WTC11 (cell line): ENCODE measurements around the gene SIAE. TPM values are rescaled to one million over a fixed set of nuclear protein-coding genes. Genes with fewer than 3 reads are reported as not detected.

Experiments used
- ATAC-seq: fragments of 200-7000 bp; cut with Tn5 transposase; 2 replicates; pipeline ENCODE4 v1.10.0; 2021; ENCODE audit warnings: mild to moderate bottlenecking, moderate library complexity
- CTCF ChIA-PET: fragments of 300-600 bp; sonication (Branson Sonifier 250); formaldehyde crosslinking; loops from one replicate; lab custom pipeline; 2021; ENCODE audit warnings: antibody characterized with exemption; lab: Charles Lee
- POLR2A ChIA-PET: fragments of 350-600 bp; sonication (Branson Sonifier 250); formaldehyde crosslinking; loops from one replicate; lab custom pipeline; 2021; ENCODE audit warnings: antibody characterized with exemption; lab: Charles Lee
- DNase-seq: peaks from one replicate; pipeline ENCODE4 v3.0.0; 2021; ENCODE audit warnings: low spot score
- H3K27ac Mint-ChIP-seq: 2 replicates; pipeline ENCODE4 v1.8.0; 2021; ENCODE audit warnings: mixed read lengths
- H3K27me3 Mint-ChIP-seq: 2 replicates; pipeline ENCODE4 v1.8.0; 2021; ENCODE audit warnings: low read depth, mild to moderate bottlenecking, moderate library complexity, mixed read lengths
- H3K36me3 Mint-ChIP-seq: 2 replicates; pipeline ENCODE4 v1.8.0; 2021; ENCODE audit warnings: mixed read lengths
- H3K4me1 Mint-ChIP-seq: 2 replicates; pipeline ENCODE4 v1.8.0; 2022; ENCODE audit warnings: mixed read lengths
- H3K4me3 Mint-ChIP-seq: 2 replicates; pipeline ENCODE4 v1.8.0; 2021; ENCODE audit warnings: mild to moderate bottlenecking, moderate library complexity, mixed read lengths
- H3K9me3 Mint-ChIP-seq: 2 replicates; pipeline ENCODE4 v1.8.0; 2021; ENCODE audit warnings: mixed read lengths
- CBFB ChIP-seq: sonication (generic); formaldehyde crosslinking; IDR thresholded peaks from 2 replicates; pipeline ENCODE4 v1.8.1; 2022; ENCODE audit warnings: mild to moderate bottlenecking, low read depth, missing genetic modification reagents
- CREB1 ChIP-seq: sonication (generic); formaldehyde crosslinking; IDR thresholded peaks from 2 replicates; pipeline ENCODE4 v1.8.0; 2023; ENCODE audit warnings: mild to moderate bottlenecking, missing genetic modification reagents
- CREM ChIP-seq: sonication (generic); formaldehyde crosslinking; IDR thresholded peaks from 2 replicates; pipeline ENCODE4 v1.8.1; 2022; ENCODE audit warnings: mild to moderate bottlenecking, missing genetic modification reagents, moderate library complexity
- ETV6 ChIP-seq: sonication (generic); formaldehyde crosslinking; IDR thresholded peaks from 2 replicates; pipeline ENCODE4 v1.8.1; 2022; ENCODE audit warnings: mild to moderate bottlenecking, missing genetic modification reagents
- FOXK1 ChIP-seq: sonication (generic); formaldehyde crosslinking; IDR thresholded peaks from 2 replicates; pipeline ENCODE4 v1.8.0; 2022; ENCODE audit warnings: mild to moderate bottlenecking, moderate library complexity, missing genetic modification reagents
- FOXP1 ChIP-seq: sonication (generic); formaldehyde crosslinking; IDR thresholded peaks from 2 replicates; pipeline ENCODE4 v1.8.0; 2022; ENCODE audit warnings: missing genetic modification reagents, mild to moderate bottlenecking, moderate library complexity, borderline replicate concordance
- GTF2I ChIP-seq: fragments of 250-450 bp; sonication (Bioruptor Pico); conservative IDR thresholded peaks from 2 replicates; pipeline ENCODE4 v1.4.0; 2021; ENCODE audit warnings: mild to moderate bottlenecking
- HMGA2 ChIP-seq: fragments of 250-450 bp; sonication (Bioruptor Pico); IDR thresholded peaks from 2 replicates; pipeline ENCODE4 v1.4.0; 2021; ENCODE audit warnings: mild to moderate bottlenecking, moderate library complexity
- MYBL2 ChIP-seq: sonication (generic); formaldehyde crosslinking; IDR thresholded peaks from 2 replicates; pipeline ENCODE4 v1.8.1; 2023; ENCODE audit warnings: mild to moderate bottlenecking, moderate library complexity, missing genetic modification reagents
- NFATC4 ChIP-seq: fragments of 250-450 bp; sonication (Bioruptor Pico); IDR thresholded peaks from 2 replicates; pipeline ENCODE4 v1.9.0; 2021; ENCODE audit warnings: mild to moderate bottlenecking
- NFE2L1 ChIP-seq: sonication (generic); formaldehyde crosslinking; IDR thresholded peaks from 2 replicates; pipeline ENCODE4 v1.8.1; 2023; ENCODE audit warnings: missing genetic modification reagents
- NR1H2 ChIP-seq: sonication (generic); formaldehyde crosslinking; IDR thresholded peaks from 2 replicates; pipeline ENCODE4 v1.9.0; 2021; ENCODE audit warnings: mild to moderate bottlenecking, moderate library complexity, missing genetic modification reagents
- NR3C1 ChIP-seq: sonication (generic); formaldehyde crosslinking; conservative IDR thresholded peaks from 2 replicates; pipeline ENCODE4 v1.8.1; 2023; ENCODE audit warnings: low read depth, mild to moderate bottlenecking, missing genetic modification reagents
- SMAD3 ChIP-seq: sonication (generic); formaldehyde crosslinking; IDR thresholded peaks from 2 replicates; pipeline ENCODE4 v1.8.0; 2022; ENCODE audit warnings: missing genetic modification reagents, mild to moderate bottlenecking, borderline replicate concordance
- SMAD4 ChIP-seq: sonication (generic); formaldehyde crosslinking; IDR thresholded peaks from 2 replicates; pipeline ENCODE4 v1.8.0; 2022; ENCODE audit warnings: mild to moderate bottlenecking, missing genetic modification reagents
- TEAD1 ChIP-seq: sonication (generic); formaldehyde crosslinking; IDR thresholded peaks from 2 replicates; pipeline ENCODE4 v1.8.0; 2022; ENCODE audit warnings: mild to moderate bottlenecking, missing genetic modification reagents
- TEAD4 ChIP-seq: sonication (generic); formaldehyde crosslinking; IDR thresholded peaks from 2 replicates; pipeline ENCODE4 v1.8.0; 2022; ENCODE audit warnings: mild to moderate bottlenecking, missing genetic modification reagents
- ZNF121 ChIP-seq: sonication (generic); formaldehyde crosslinking; IDR thresholded peaks from 2 replicates; pipeline ENCODE4 v1.8.0; 2023; ENCODE audit warnings: missing genetic modification reagents
- ZNF396 ChIP-seq: fragments of 250-450 bp; sonication (Bioruptor Pico); IDR thresholded peaks from 2 replicates; pipeline ENCODE4 v1.8.0; 2021; ENCODE audit warnings: mild to moderate bottlenecking, moderate library complexity, borderline replicate concordance
- total RNA-seq: library from RNA; stranded (reverse); gene quantifications from 3 replicates; pipeline ENCODE4 v1.2.3, GENCODE V29; 2021
- TF ChIP-seq, protein P1 (sequence below): sonication (generic); formaldehyde crosslinking; IDR thresholded peaks from 2 replicates; pipeline ENCODE4 v1.8.0; 2023; ENCODE audit warnings: mild to moderate bottlenecking, missing genetic modification reagents
- TF ChIP-seq, protein P2 (sequence below): fragments of 250-450 bp; sonication (Bioruptor Pico); IDR thresholded peaks from 2 replicates; pipeline ENCODE4 v1.9.0; 2021; ENCODE audit warnings: mild to moderate bottlenecking
- TF ChIP-seq, protein P3 (sequence below): sonication (generic); formaldehyde crosslinking; conservative IDR thresholded peaks from 2 replicates; pipeline ENCODE4 v1.8.1; 2022; ENCODE audit warnings: mild to moderate bottlenecking, missing genetic modification reagents
- TF ChIP-seq, protein P4 (sequence below): sonication (generic); formaldehyde crosslinking; IDR thresholded peaks from 2 replicates; pipeline ENCODE4 v1.8.1; 2023; ENCODE audit warnings: mild to moderate bottlenecking, missing genetic modification reagents
- TF ChIP-seq, protein P5 (sequence below): sonication (generic); formaldehyde crosslinking; IDR thresholded peaks from 2 replicates; pipeline ENCODE4 v1.8.0; 2022; ENCODE audit warnings: mild to moderate bottlenecking, missing genetic modification reagents

The SIAE gene
- total RNA-seq, 1 experiment from 2014 or later, result 4.9 TPM

DNA sequence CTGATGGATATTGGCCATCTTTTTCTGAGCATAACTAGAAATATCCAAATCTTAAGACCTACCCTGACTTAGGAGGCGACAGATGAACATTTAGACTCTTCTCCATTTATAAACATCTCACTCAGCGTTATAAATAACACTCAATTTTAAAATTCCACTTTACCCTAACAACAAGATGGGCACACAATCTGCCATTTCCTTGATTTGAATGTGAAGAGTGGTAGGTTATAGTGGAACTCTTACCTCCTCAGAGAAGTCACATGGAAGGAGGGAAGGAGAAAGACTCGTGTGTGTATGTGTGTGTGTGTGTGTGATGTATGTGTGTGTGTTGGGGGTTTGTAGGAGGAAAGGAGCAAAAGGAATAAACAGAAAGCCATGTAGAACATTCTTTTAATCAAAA, 15.0 kb downstream of the SIAE start:
- ChIA-PET POLR2A (no interaction called here), CTCF (interaction anchor here (2.3 kb wide), 1 partner anchor 11 kb away, joined by 10 read pairs; no protein-coding TSS in a partner anchor)
- no peak overlapping the region for H3K27ac Mint-ChIP-seq

DNA sequence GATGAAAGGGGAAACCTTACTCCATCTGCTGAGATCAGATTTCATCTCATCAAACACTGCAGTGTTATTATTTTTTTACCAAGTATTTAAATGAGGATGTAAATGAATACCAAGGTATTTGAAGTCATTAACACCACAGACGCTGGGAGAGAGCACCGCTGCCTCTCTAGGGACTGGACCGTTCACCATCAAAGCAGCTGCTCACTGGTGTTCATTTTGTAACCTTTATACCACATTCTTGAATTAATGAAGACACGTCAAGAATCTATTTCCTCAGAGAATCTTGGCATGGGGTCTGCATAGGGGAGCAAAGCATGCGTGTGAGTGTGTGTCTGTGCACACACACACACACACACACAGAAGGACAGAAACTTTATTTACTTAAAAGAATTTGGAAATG, 15.6 kb downstream of the SIAE start:
- Mint-ChIP-seq H3K4me3 (no peak overlapping the region), H3K9me3 (no peaks in the 10 kb centered on the region), H3K4me1 (peaks cover 20% of the 10 kb centered on the region), H3K27me3 (peaks cover under 1% of the 10 kb centered on the region), H3K36me3 (no peaks in the 10 kb centered on the region), H3K27ac (no peak overlapping the region)
- no peak for TF ChIP-seq SMAD3 (CRISPR knock-in tag)
- TF ChIP-seq ZNF121 (CRISPR knock-in tag), result no peak
- POLR2A ChIA-PET, result no interaction called here
- DNase-seq, result no peak
- ATAC-seq, result no peak
- CTCF ChIA-PET, result interaction anchor here (1.0 to 2.3 kb wide), 4 partner anchors 11 to 121 kb away, joined by 3 to 11 read pairs (median 10); no protein-coding TSS in a partner anchor

More for the DNA sequence above, 15.0 kb downstream of the SIAE start:
- DNase-seq (no peak), ATAC-seq (no peak)
- Mint-ChIP-seq H3K4me1 (peaks cover 20% of the 10 kb centered on the region), H3K4me3 (no peak overlapping the region), H3K27me3 (no peaks in the 10 kb centered on the region; the same call in 1 of the 2 replicates), H3K9me3 (no peaks in the 10 kb centered on the region), H3K36me3 (no peaks in the 10 kb centered on the region)
- TF ChIP-seq, protein P1, sequence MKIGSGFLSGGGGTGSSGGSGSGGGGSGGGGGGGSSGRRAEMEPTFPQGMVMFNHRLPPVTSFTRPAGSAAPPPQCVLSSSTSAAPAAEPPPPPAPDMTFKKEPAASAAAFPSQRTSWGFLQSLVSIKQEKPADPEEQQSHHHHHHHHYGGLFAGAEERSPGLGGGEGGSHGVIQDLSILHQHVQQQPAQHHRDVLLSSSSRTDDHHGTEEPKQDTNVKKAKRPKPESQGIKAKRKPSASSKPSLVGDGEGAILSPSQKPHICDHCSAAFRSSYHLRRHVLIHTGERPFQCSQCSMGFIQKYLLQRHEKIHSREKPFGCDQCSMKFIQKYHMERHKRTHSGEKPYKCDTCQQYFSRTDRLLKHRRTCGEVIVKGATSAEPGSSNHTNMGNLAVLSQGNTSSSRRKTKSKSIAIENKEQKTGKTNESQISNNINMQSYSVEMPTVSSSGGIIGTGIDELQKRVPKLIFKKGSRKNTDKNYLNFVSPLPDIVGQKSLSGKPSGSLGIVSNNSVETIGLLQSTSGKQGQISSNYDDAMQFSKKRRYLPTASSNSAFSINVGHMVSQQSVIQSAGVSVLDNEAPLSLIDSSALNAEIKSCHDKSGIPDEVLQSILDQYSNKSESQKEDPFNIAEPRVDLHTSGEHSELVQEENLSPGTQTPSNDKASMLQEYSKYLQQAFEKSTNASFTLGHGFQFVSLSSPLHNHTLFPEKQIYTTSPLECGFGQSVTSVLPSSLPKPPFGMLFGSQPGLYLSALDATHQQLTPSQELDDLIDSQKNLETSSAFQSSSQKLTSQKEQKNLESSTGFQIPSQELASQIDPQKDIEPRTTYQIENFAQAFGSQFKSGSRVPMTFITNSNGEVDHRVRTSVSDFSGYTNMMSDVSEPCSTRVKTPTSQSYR (CRISPR knock-in tag), result no peak
- TF ChIP-seq NR1H2 (CRISPR knock-in tag), result no peak
- TF ChIP-seq ETV6, result no peak
- no peak for TF ChIP-seq ZNF121 (CRISPR knock-in tag)
- TF ChIP-seq TEAD1 (CRISPR knock-in tag), result no peak
- no peak for TF ChIP-seq FOXK1 (CRISPR knock-in tag)
- TF ChIP-seq CREM, result no peak
- no peak for TF ChIP-seq CBFB (CRISPR knock-in tag)
- TF ChIP-seq ZNF396, result no peak
- TF ChIP-seq NFE2L1 (CRISPR knock-in tag), result no peak
- no peak for TF ChIP-seq GTF2I (CRISPR knock-in tag)
- TF ChIP-seq, protein P2, sequence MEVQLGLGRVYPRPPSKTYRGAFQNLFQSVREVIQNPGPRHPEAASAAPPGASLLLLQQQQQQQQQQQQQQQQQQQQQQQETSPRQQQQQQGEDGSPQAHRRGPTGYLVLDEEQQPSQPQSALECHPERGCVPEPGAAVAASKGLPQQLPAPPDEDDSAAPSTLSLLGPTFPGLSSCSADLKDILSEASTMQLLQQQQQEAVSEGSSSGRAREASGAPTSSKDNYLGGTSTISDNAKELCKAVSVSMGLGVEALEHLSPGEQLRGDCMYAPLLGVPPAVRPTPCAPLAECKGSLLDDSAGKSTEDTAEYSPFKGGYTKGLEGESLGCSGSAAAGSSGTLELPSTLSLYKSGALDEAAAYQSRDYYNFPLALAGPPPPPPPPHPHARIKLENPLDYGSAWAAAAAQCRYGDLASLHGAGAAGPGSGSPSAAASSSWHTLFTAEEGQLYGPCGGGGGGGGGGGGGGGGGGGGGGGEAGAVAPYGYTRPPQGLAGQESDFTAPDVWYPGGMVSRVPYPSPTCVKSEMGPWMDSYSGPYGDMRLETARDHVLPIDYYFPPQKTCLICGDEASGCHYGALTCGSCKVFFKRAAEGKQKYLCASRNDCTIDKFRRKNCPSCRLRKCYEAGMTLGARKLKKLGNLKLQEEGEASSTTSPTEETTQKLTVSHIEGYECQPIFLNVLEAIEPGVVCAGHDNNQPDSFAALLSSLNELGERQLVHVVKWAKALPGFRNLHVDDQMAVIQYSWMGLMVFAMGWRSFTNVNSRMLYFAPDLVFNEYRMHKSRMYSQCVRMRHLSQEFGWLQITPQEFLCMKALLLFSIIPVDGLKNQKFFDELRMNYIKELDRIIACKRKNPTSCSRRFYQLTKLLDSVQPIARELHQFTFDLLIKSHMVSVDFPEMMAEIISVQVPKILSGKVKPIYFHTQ (CRISPR knock-in tag), result no peak

DNA sequence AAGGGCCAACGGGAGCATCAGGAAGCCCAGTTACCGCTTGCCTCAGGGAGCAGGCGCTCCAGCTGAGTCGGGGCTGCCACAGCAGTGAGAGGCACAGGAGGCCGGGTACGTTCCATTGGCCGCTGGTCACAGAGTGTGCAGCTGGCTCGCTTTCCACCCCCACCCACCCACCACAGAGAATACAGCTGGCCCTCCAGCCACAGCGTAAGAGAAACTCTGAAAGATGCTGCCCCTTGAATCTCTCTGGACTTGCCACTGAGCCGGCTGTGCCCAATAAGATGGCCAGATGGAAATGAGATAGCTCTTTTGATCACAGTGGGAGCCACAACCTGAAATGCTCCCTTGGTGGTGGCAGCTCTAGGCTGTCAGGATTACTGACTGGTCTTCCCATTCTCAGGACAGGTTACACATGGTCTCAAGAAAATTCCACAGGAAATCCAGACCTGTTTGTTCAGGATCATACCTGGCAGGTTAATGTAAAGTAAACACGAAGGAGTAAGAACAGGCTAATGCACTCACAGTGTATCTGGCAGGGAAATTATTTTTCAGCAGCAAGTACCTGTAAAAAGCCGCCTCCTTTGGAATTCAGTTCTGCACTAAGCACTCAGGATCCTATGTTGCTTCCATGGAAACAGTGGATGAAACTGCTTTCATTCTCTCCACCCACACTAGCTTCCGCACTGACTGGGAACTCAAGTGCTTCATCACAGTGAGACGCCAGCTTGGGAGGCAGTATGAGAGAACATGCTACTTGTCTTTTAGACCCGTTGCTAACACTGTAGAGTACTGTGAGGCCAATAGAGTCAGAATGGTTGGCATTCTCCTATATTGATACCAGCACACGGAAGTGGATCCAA, 16.5 kb downstream of the SIAE start:
- Mint-ChIP-seq H3K4me1 (peaks cover 20% of the 10 kb centered on the region), H3K4me3 (0 out of 2 replicates have a peak overlapping the region, but pooled peaks have one; percentile 6), H3K27ac (0 out of 2 replicates have a peak overlapping the region, but pooled peaks have one; percentile 18), H3K36me3 (no peaks in the 10 kb centered on the region), H3K27me3 (peaks cover 3% of the 10 kb centered on the region), H3K9me3 (no peaks in the 10 kb centered on the region)
- ChIA-PET CTCF (interaction anchor here (0.6 to 2.3 kb wide), 13 partner anchors 12 to 220 kb away, joined by 3 to 11 read pairs (median 5); partner anchors contain the start of genes SIAE and SPA17), POLR2A (interaction anchor here (0.8 kb wide), 1 partner anchor 106 kb away, joined by 3 read pairs; no protein-coding TSS in a partner anchor)
- ATAC-seq, result peak; percentile 82
- peak; percentile 31 for DNase-seq
- TF ChIP-seq ZNF396, result no peak
- no peak for TF ChIP-seq NR3C1
- no peak for TF ChIP-seq MYBL2 (CRISPR knock-in tag)
- TF ChIP-seq CREB1 (CRISPR knock-in tag), result no peak
- no peak for TF ChIP-seq SMAD4 (CRISPR knock-in tag)
- TF ChIP-seq, protein P3, sequence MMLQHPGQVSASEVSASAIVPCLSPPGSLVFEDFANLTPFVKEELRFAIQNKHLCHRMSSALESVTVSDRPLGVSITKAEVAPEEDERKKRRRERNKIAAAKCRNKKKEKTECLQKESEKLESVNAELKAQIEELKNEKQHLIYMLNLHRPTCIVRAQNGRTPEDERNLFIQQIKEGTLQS, result no peak
- no peak for TF ChIP-seq NR1H2 (CRISPR knock-in tag)
- TF ChIP-seq NFATC4 (CRISPR knock-in tag), result no peak
- TF ChIP-seq, protein P4, sequence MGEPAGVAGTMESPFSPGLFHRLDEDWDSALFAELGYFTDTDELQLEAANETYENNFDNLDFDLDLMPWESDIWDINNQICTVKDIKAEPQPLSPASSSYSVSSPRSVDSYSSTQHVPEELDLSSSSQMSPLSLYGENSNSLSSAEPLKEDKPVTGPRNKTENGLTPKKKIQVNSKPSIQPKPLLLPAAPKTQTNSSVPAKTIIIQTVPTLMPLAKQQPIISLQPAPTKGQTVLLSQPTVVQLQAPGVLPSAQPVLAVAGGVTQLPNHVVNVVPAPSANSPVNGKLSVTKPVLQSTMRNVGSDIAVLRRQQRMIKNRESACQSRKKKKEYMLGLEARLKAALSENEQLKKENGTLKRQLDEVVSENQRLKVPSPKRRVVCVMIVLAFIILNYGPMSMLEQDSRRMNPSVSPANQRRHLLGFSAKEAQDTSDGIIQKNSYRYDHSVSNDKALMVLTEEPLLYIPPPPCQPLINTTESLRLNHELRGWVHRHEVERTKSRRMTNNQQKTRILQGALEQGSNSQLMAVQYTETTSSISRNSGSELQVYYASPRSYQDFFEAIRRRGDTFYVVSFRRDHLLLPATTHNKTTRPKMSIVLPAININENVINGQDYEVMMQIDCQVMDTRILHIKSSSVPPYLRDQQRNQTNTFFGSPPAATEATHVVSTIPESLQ (CRISPR knock-in tag), result no peak
- TF ChIP-seq FOXP1, result no peak
- no peak for TF ChIP-seq HMGA2 (CRISPR knock-in tag)
- TF ChIP-seq, protein P5, sequence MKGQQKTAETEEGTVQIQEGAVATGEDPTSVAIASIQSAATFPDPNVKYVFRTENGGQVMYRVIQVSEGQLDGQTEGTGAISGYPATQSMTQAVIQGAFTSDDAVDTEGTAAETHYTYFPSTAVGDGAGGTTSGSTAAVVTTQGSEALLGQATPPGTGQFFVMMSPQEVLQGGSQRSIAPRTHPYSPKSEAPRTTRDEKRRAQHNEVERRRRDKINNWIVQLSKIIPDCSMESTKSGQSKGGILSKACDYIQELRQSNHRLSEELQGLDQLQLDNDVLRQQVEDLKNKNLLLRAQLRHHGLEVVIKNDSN (CRISPR knock-in tag), result no peak
- no peak for TF ChIP-seq ZNF121 (CRISPR knock-in tag)
- no peak for TF ChIP-seq TEAD4 (CRISPR knock-in tag)
